ENCODE results near the gene COL1A2. TPM values are rescaled to one million over a fixed set of nuclear protein-coding genes. Genes with fewer than 3 reads are reported as not detected.

The COL1A2 gene
- total and polyA plus RNA-seq, 2 of the 13 experiments (the other 11 are each of a cell fraction or from before 2014, with no cell fraction given), result not detected

DNA sequence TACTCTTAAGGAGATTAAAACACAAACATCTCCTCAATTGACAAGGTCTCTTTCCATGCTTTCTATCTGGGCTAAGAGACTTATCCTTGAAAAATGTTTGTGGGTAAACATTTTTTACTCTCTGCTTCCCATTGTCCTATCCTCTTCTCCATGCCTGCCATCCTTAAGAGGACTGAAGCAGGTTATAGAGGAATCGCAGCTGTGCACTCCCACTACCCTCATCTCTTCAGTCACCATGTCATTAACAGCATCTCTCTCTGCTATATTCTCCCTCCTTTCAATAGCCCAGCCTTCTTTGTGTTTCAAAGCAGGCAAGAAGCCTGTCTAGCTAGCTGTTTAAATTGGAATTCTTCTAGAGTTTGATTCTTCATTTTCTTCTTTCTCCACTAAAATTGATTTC lies 22.6 kb downstream of the COL1A2 start:
- Histone ChIP-seq H3K9me3 (ENCODE audit: low read length) (no peaks in the 10 kb centered on the region), H3K79me2 (ENCODE audit: insufficient read depth, low read length) (no peaks in the 10 kb centered on the region), H3K36me3 (replicated peaks in 1 of 2; ENCODE audit: control insufficient read depth in 1 of 2, insufficient read depth in 2 of 2, low read length in 2 of 2) (no peaks in the 10 kb centered on the region), H3K4me3 (replicated peaks in 1 of 3; ENCODE audit: insufficient read depth in 1 of 3, low read depth in 2 of 3, low read length in 3 of 3) (no peak overlapping the region), H3K4me2 (ENCODE audit: low read depth, low read length) (no peak overlapping the region), H4K20me1 (ENCODE audit: insufficient read depth, low read length) (no peaks in the 10 kb centered on the region), H3K27me3 (ENCODE audit: control insufficient read depth in 1 of 2, insufficient read depth in 2 of 2, low read length in 2 of 2) (peaks cover 0 to 31% of the 10 kb centered on the region in 2 experiments; a peak in 2 of 5 replicates), H3K4me1 (ENCODE audit: insufficient read depth, low read length) (no peaks in the 10 kb centered on the region), H3K9ac (ENCODE audit: insufficient read depth, low read depth, low read length) (no peak overlapping the region), H3K27ac (ENCODE audit: extremely low read length, insufficient read depth, low read length) (no peak overlapping the region), H2AFZ (ENCODE audit: low read length) (no peak overlapping the region)
- ChIA-PET POLR2A (no interaction called here), CTCF (ENCODE audit: low intra/inter-chr PET ratio, low total read pairs) (no interaction called here)
- ATAC-seq, result no peak
- intact Hi-C loops (cut with micrococcal nuclease; ENCODE audit: unreplicated experiment), result no loop called here
- in situ Hi-C loops (cut with HindIII; ENCODE audit: extremely low pct_ligation_motif_present, low pct_unique_long_range_greater_than_20kb), result no loop called here
- BruUV-seq (replicated peaks), result no TSS peak
- no peak for DNase-seq (ENCODE audit: low spot score)
- no peak for FAIRE-seq
- WGBS (ENCODE audit: low lambda C conversion rate), result 0% methylated on average over 1 of the region's 1 CpG
- TF ChIP-seq ZNF546 (CRISPR knock-in tag; conservative IDR thresholded peaks at IDR 0.05) (no peak), POGZ (CRISPR knock-in tag; IDR thresholded peaks at IDR 0.05) (no peak), MYC (CRISPR knock-in tag; IDR thresholded peaks at IDR 0.05; ENCODE audit: borderline replicate concordance) (no peak), ZNF598 (CRISPR knock-in tag; IDR thresholded peaks at IDR 0.05; ENCODE audit: borderline replicate concordance) (no peak), ZNF660 (CRISPR knock-in tag; IDR thresholded peaks at IDR 0.05; ENCODE audit: borderline replicate concordance, low read depth) (no peak), SRSF1 (optimal IDR thresholded peaks at IDR 0.05; ENCODE audit: low read depth, low read length) (no peak)
- TF ChIP-seq, protein P1, sequence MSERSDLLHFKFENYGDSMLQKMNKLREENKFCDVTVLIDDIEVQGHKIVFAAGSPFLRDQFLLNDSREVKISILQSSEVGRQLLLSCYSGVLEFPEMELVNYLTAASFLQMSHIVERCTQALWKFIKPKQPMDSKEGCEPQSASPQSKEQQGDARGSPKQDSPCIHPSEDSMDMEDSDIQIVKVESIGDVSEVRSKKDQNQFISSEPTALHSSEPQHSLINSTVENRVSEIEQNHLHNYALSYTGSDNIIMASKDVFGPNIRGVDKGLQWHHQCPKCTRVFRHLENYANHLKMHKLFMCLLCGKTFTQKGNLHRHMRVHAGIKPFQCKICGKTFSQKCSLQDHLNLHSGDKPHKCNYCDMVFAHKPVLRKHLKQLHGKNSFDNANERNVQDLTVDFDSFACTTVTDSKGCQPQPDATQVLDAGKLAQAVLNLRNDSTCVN (CRISPR knock-in tag; IDR thresholded peaks at IDR 0.05; ENCODE audit: borderline replicate concordance), result no peak
- TF ChIP-seq, protein P2, sequence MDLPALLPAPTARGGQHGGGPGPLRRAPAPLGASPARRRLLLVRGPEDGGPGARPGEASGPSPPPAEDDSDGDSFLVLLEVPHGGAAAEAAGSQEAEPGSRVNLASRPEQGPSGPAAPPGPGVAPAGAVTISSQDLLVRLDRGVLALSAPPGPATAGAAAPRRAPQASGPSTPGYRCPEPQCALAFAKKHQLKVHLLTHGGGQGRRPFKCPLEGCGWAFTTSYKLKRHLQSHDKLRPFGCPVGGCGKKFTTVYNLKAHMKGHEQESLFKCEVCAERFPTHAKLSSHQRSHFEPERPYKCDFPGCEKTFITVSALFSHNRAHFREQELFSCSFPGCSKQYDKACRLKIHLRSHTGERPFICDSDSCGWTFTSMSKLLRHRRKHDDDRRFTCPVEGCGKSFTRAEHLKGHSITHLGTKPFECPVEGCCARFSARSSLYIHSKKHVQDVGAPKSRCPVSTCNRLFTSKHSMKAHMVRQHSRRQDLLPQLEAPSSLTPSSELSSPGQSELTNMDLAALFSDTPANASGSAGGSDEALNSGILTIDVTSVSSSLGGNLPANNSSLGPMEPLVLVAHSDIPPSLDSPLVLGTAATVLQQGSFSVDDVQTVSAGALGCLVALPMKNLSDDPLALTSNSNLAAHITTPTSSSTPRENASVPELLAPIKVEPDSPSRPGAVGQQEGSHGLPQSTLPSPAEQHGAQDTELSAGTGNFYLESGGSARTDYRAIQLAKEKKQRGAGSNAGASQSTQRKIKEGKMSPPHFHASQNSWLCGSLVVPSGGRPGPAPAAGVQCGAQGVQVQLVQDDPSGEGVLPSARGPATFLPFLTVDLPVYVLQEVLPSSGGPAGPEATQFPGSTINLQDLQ (CRISPR knock-in tag; IDR thresholded peaks at IDR 0.05), result no peak
- TF ChIP-seq, protein P3, sequence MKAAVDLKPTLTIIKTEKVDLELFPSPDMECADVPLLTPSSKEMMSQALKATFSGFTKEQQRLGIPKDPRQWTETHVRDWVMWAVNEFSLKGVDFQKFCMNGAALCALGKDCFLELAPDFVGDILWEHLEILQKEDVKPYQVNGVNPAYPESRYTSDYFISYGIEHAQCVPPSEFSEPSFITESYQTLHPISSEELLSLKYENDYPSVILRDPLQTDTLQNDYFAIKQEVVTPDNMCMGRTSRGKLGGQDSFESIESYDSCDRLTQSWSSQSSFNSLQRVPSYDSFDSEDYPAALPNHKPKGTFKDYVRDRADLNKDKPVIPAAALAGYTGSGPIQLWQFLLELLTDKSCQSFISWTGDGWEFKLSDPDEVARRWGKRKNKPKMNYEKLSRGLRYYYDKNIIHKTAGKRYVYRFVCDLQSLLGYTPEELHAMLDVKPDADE (CRISPR knock-in tag; IDR thresholded peaks at IDR 0.05), result no peak
- TF ChIP-seq, protein P4, sequence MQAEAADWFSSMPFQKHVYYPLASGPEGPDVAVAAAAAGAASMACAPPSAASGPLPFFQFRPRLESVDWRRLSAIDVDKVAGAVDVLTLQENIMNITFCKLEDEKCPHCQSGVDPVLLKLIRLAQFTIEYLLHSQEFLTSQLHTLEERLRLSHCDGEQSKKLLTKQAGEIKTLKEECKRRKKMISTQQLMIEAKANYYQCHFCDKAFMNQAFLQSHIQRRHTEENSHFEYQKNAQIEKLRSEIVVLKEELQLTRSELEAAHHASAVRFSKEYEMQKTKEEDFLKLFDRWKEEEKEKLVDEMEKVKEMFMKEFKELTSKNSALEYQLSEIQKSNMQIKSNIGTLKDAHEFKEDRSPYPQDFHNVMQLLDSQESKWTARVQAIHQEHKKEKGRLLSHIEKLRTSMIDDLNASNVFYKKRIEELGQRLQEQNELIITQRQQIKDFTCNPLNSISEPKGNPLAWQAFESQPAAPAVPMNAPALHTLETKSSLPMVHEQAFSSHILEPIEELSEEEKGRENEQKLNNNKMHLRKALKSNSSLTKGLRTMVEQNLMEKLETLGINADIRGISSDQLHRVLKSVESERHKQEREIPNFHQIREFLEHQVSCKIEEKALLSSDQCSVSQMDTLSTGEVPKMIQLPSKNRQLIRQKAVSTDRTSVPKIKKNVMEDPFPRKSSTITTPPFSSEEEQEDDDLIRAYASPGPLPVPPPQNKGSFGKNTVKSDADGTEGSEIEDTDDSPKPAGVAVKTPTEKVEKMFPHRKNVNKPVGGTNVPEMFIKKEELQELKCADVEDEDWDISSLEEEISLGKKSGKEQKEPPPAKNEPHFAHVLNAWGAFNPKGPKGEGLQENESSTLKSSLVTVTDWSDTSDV (CRISPR knock-in tag; IDR thresholded peaks at IDR 0.05), result no peak
- TF ChIP-seq, protein P5, sequence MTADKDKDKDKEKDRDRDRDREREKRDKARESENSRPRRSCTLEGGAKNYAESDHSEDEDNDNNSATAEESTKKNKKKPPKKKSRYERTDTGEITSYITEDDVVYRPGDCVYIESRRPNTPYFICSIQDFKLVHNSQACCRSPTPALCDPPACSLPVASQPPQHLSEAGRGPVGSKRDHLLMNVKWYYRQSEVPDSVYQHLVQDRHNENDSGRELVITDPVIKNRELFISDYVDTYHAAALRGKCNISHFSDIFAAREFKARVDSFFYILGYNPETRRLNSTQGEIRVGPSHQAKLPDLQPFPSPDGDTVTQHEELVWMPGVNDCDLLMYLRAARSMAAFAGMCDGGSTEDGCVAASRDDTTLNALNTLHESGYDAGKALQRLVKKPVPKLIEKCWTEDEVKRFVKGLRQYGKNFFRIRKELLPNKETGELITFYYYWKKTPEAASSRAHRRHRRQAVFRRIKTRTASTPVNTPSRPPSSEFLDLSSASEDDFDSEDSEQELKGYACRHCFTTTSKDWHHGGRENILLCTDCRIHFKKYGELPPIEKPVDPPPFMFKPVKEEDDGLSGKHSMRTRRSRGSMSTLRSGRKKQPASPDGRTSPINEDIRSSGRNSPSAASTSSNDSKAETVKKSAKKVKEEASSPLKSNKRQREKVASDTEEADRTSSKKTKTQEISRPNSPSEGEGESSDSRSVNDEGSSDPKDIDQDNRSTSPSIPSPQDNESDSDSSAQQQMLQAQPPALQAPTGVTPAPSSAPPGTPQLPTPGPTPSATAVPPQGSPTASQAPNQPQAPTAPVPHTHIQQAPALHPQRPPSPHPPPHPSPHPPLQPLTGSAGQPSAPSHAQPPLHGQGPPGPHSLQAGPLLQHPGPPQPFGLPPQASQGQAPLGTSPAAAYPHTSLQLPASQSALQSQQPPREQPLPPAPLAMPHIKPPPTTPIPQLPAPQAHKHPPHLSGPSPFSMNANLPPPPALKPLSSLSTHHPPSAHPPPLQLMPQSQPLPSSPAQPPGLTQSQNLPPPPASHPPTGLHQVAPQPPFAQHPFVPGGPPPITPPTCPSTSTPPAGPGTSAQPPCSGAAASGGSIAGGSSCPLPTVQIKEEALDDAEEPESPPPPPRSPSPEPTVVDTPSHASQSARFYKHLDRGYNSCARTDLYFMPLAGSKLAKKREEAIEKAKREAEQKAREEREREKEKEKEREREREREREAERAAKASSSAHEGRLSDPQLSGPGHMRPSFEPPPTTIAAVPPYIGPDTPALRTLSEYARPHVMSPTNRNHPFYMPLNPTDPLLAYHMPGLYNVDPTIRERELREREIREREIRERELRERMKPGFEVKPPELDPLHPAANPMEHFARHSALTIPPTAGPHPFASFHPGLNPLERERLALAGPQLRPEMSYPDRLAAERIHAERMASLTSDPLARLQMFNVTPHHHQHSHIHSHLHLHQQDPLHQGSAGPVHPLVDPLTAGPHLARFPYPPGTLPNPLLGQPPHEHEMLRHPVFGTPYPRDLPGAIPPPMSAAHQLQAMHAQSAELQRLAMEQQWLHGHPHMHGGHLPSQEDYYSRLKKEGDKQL (CRISPR knock-in tag; IDR thresholded peaks at IDR 0.05; ENCODE audit: low read depth), result no peak
